Prostate gland (tissue), 2 donors: Measurements from ENCODE around the gene STXBP5L. TPM values are rescaled to one million over a fixed set of nuclear protein-coding genes. Genes with fewer than 3 reads are reported as not detected.

Experiments used
- DNase-seq: peaks from one replicate; pipeline ENCODE4 v3.0.0-alpha.2; 2019; ENCODE audit warnings: low spot score
- H3K27ac ChIP-seq, 2 donors: fragments of 200-600 bp; sonication (generic); 2 replicates each; pipeline ENCODE4 v1.5.1; 2017 to 2019
- H3K27me3 ChIP-seq: fragments of 200-600 bp; sonication (generic); replicated peaks from 2 replicates; pipeline ENCODE4 v1.5.1; 2019; ENCODE audit not compliant: insufficient read depth
- H3K36me3 ChIP-seq, 2 donors: fragments of 200-600 bp; sonication (generic); 1 replicate in 1 of 2; 2 replicates in 1 of 2; pipeline versions ENCODE4 v1.5.1 to v1.8.1; 2017 to 2019
- H3K4me1 ChIP-seq: fragments of 200-600 bp; sonication (generic); replicated peaks from 2 replicates; pipeline ENCODE4 v1.5.1; 2019
- H3K4me3 ChIP-seq, 2 donors: fragments of 200-600 bp; sonication (generic); 2 replicates each; pipeline ENCODE4 v1.5.1; 2017 to 2019
- H3K9me3 ChIP-seq: fragments of 200-600 bp; sonication (generic); 2 replicates; pipeline ENCODE4 v1.5.1; 2017
- POLR2A ChIP-seq: fragments of 450-650 bp; IDR thresholded peaks from one replicate; pipeline ENCODE4 v1.6.1; 2016; ENCODE audit warnings: antibody characterized with exemption, mild to moderate bottlenecking
- POLR2AphosphoS5 ChIP-seq: sonication (generic); formaldehyde crosslinking; IDR thresholded peaks from one replicate; pipeline ENCODE4 v1.6.1; 2017; ENCODE audit warnings: antibody characterized with exemption
- WGBS: methylation state at CpG from one replicate; pipeline ENCODE4 v1.1.5; 2018; 5-methylcytosine and 5-hydroxymethylcytosine counted together
- intact Hi-C: fragments of 100-400 bp; cut with DNase I; formaldehyde crosslinking; loops from one replicate; pipeline ENCODE4 v1.14.2; 2022
- total RNA-seq, 2 donors: library from RNA; depleted of rRNA; stranded (reverse); fragments of >200 nt; gene quantifications; one replicate each; pipeline ENCODE4 v1.1.0, GENCODE V29; 2016
- TF ChIP-seq, protein P1 (sequence below), 4 experiments: fragments of 200-600 bp in 2 of 4; fragments of 450-650 bp in 2 of 4; sonication (generic) in 2 of 4; IDR thresholded peaks; 1 replicate in 3 of 4; 2 replicates in 1 of 4; pipeline ENCODE4 v1.5.1; 2016 to 2019; ENCODE audit warnings: antibody characterized with exemption in 4 of 4, mild to moderate bottlenecking in 2 of 4, moderate library complexity in 2 of 4

Gene STXBP5L
- total RNA-seq, 2 donors from 2014 or later, result 2.6 to 4.8 TPM

DNA sequence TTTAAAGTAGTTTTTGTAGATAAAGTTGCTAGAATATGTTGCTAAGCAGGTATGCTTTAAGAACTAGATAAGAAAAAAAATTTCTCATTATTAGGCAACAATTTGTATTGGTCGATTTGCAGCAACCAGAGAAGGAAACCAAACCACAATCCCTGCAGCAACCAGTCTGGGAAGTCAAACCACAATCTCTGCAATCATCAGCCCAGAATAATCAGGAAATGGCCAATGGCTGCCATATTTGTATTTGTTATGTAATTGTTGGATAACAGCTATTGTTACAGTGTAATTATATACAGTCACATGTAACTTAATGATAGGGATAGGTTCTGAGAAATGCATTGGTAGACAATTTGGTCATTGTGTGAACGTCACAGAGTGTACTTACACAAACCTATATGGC, 23.6 kb downstream of the STXBP5L start:
- no peaks in the 10 kb centered on the region for H3K36me3 ChIP-seq
- H3K4me3 ChIP-seq, result no peak overlapping the region
- no peak for DNase-seq
- intact Hi-C loops, result no loop called here
- no peaks in the 10 kb centered on the region for H3K9me3 ChIP-seq
- TF ChIP-seq POLR2A (no peak), POLR2AphosphoS5 (no peak)
- TF ChIP-seq, protein P1, sequence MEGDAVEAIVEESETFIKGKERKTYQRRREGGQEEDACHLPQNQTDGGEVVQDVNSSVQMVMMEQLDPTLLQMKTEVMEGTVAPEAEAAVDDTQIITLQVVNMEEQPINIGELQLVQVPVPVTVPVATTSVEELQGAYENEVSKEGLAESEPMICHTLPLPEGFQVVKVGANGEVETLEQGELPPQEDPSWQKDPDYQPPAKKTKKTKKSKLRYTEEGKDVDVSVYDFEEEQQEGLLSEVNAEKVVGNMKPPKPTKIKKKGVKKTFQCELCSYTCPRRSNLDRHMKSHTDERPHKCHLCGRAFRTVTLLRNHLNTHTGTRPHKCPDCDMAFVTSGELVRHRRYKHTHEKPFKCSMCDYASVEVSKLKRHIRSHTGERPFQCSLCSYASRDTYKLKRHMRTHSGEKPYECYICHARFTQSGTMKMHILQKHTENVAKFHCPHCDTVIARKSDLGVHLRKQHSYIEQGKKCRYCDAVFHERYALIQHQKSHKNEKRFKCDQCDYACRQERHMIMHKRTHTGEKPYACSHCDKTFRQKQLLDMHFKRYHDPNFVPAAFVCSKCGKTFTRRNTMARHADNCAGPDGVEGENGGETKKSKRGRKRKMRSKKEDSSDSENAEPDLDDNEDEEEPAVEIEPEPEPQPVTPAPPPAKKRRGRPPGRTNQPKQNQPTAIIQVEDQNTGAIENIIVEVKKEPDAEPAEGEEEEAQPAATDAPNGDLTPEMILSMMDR (IDR thresholded peaks at IDR 0.05), result no peak
- whole genome bisulfite sequencing, result 82% methylated on average over 2 of the region's 2 CpGs
- no peaks in the 10 kb centered on the region for H3K4me1 ChIP-seq
- no peaks in the 10 kb centered on the region for H3K27me3 ChIP-seq
- no peak overlapping the region for H3K27ac ChIP-seq

GRCh38 chr3:120956143-120956542, 48.1 kb downstream of the STXBP5L start:
- TF ChIP-seq, protein P1 (IDR thresholded peaks at IDR 0.05), result no peak
- TF ChIP-seq POLR2A (no peak), POLR2AphosphoS5 (no peak)
- Histone ChIP-seq H3K4me3 (no peak overlapping the region), H3K27ac (no peak overlapping the region), H3K4me1 (no peaks in the 10 kb centered on the region), H3K27me3 (no peaks in the 10 kb centered on the region), H3K9me3 (no peaks in the 10 kb centered on the region), H3K36me3 (no peaks in the 10 kb centered on the region)
- intact Hi-C loops, result no loop called here
- 80% methylated on average over 3 of the region's 3 CpGs for WGBS
- DNase-seq, result no peak

DNA sequence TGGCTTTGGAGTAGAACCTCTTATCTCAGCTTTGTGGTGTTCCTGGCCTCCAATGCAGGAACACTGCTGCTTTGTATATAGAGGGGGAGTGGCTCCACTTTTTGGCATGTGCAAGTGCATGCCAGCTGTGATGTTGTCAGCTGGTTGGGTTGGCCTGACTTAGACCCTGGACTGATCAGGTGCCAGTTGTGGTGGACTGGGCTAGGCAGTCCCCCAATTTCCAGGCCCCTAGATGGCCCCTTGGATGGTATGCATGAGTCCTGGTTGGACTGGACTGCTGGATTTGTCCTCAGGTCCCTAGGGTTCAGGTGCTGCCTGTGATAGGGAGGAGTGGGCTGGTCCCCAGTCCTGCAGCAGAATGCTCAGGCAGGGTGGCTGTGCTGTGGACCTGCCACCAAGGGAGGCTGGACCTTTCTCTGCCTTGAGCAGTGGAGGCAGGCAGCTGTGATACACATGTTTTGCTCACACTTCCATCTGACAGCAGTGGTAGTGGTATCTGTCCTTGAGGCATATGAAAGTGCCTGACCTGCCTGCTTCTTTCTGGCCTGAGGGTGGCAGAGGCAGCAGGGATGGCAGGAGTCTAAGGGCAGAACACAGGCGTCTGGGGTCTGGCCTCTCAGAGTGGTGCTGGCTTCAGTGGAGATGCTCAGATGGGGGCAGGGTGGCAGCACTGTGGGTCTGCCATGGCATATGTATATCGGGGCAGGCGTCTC, 74.8 kb downstream of the STXBP5L start:
- 81% methylated on average over 3 of the region's 3 CpGs for WGBS
- DNase-seq, result no peak
- no peaks in the 10 kb centered on the region for H3K36me3 ChIP-seq
- H3K4me1 ChIP-seq, result no peaks in the 10 kb centered on the region
- TF ChIP-seq POLR2A, result no peak
- TF ChIP-seq, protein P1 (IDR thresholded peaks at IDR 0.05), result no peak
- TF ChIP-seq POLR2AphosphoS5, result no peak
- H3K4me3 ChIP-seq, result no peak overlapping the region
- H3K9me3 ChIP-seq, result no peaks in the 10 kb centered on the region
- intact Hi-C loops, result no loop called here
- H3K27me3 ChIP-seq, result no peaks in the 10 kb centered on the region
- H3K27ac ChIP-seq, result no peak overlapping the region

GRCh38 chr3:120983321-120983665, 75.3 kb downstream of the STXBP5L start:
- WGBS, result 82% methylated on average over 1 of the region's 1 CpG
- TF ChIP-seq POLR2A (no peak), POLR2AphosphoS5 (no peak)
- TF ChIP-seq, protein P1 (IDR thresholded peaks at IDR 0.05), result no peak
- no peaks in the 10 kb centered on the region for H3K27me3 ChIP-seq
- no peak overlapping the region for H3K27ac ChIP-seq
- H3K9me3 ChIP-seq, result no peaks in the 10 kb centered on the region
- H3K36me3 ChIP-seq, result no peaks in the 10 kb centered on the region
- H3K4me1 ChIP-seq, result no peaks in the 10 kb centered on the region
- H3K4me3 ChIP-seq, result no peak overlapping the region
- intact Hi-C loops, result no loop called here
- DNase-seq, result no peak

DNA sequence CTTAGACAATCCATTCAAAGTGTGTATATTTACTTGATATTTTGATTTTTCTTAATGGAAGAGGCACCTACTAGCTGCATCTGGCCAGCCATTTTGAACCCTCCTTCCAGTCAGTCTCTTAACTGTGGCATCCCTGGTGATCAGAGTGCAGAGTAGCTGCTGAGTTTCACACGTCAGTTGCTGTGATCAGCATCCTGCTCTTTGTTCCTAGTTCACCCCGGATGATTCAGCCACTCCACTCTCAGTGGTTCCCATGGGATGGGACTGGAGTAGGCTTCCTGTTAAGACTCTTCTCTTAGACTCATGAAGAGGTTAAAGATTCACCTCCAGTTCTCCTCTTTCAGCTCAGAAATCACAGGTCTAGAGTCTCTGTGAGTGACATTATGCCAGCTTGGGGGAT, 75.8 kb downstream of the STXBP5L start:
- H3K4me1 ChIP-seq, result no peaks in the 10 kb centered on the region
- 39% methylated on average over 2 of the region's 2 CpGs for WGBS
- intact Hi-C loops, result no loop called here

More for the DNA sequence above, 75.8 kb downstream of the STXBP5L start:
- H3K4me3 ChIP-seq, result no peak overlapping the region
- H3K27me3 ChIP-seq, result no peaks in the 10 kb centered on the region
- no peaks in the 10 kb centered on the region for H3K9me3 ChIP-seq
- no peak overlapping the region for H3K27ac ChIP-seq
- DNase-seq, result no peak
- TF ChIP-seq, protein P1 (IDR thresholded peaks at IDR 0.05), result no peak
- TF ChIP-seq POLR2A (no peak), POLR2AphosphoS5 (no peak)
- no peaks in the 10 kb centered on the region for H3K36me3 ChIP-seq
